HG02884 (cell line): ENCODE results near the gene PCP4L1.
"Not testable (repeated sequence)": the region's sequence is repeated elsewhere in the genome, so short reads cannot be mapped to it uniquely, and the experiment has no call there.

Experiments
- ATAC-seq: cut with Tn5 transposase; IDR thresholded peaks from one replicate; pipeline ENCODE4 v1.9.1; 2021; ENCODE audit warnings: mild to moderate bottlenecking, moderate library complexity; ENCODE audit not compliant: unreplicated experiment

The PCP4L1 gene

DNA sequence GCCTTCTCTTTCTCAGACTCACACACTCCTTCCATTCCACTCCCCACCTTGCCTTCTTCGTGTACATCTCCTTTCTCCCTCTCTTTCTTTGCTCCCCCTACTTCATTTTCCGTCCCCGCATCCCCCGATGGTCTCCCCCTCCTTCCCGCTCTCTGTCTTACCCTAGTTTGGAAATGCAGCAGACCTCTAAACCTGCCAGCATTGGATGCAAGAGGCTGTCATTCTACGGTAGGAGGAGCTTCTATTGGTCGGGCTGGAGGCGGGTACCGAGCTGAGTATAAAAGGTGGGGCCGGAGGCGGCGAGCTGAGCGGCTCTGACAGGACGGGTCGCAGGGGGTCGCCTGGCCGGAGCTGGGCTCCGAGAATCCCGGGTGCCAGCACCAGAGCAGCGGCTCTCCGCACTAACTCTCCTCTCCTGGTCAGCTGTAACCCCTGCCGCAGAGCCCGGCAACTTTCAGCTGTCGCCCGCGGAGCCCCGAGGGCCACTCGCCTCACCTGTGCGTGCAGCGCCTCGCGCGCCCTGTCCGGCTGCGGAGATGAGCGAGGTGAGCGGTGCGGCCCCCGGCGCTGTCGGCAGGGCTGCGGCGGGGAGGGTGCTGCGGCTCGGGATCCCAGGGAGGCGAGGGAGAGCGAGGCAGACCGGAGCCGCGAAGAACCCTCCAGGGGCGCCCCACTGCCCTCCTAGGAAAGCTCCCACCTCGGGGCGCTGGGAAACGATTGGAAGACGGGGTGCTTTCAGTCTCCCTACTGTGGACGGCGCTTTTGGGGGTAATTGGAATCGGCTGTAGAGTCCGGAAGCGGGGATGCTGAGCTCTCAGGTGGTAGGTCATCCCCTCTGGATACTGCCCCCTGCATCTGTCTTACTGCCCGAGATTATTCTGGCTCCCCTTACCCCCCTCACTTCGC, at the start of gene PCP4L1:
TSS of gene PCP4L1 (plus strand) at position 307 of the 906 bp plus-strand sequence. CDS start at position 537, 230 bp downstream.
- ATAC-seq, result no peak

DNA sequence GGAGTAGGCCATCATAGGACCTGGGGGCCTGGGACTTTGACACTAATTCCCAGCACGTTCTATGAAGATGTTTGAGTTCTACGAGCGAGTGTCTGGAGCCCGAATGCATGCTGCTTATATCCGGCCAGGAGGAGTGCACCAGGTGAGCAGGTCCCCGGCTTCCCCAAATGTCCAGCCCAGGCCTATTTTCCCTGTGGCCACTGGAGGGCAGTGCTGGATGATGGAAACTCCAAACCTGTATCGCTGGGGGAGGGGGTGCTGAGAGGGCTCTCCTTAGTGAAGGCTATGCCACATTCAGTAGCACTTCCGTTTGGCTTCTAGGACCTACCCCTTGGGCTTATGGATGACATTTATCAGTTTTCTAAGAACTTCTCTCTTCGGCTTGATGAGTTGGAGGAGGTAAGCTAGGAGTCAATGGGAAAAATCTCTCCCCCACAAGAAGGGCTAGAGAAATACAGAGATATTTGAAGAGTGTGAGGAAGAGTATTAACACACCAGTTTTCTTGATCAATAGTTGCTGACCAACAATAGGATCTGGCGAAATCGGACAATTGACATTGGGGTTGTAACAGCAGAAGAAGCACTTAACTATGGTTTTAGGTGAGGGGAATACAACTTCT, 48.6 kb upstream of the PCP4L1 start:
- no peak for ATAC-seq

GRCh38 chr1:161214369-161214768, 44.2 kb upstream of the PCP4L1 start:
- no peak for ATAC-seq

DNA sequence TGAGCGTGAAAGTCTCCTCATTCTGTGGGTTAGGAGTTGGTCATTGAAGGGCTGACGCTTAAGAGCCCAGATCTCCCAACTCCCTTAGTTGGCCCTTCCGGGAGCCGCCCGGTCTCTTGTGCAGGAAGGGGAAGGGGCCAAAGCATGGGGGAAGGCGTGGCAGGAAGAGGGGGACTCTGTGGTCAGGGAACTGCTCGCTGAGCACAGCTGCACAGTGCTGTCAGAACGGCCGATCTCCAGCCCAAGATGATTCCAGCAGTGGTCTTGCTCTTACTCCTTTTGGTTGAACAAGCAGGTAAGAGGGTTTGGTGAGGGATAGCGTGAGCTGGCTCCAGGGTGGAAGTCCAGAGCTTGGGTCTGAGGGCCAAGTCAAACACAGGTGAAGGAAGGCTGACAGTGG, 43.5 kb upstream of the PCP4L1 start, which contains the start of gene FCER1G:
TSS of gene FCER1G (plus strand) at position 220 of the 400 bp plus-strand sequence. CDS start at position 247, 27 bp downstream.
- no peak for ATAC-seq

DNA sequence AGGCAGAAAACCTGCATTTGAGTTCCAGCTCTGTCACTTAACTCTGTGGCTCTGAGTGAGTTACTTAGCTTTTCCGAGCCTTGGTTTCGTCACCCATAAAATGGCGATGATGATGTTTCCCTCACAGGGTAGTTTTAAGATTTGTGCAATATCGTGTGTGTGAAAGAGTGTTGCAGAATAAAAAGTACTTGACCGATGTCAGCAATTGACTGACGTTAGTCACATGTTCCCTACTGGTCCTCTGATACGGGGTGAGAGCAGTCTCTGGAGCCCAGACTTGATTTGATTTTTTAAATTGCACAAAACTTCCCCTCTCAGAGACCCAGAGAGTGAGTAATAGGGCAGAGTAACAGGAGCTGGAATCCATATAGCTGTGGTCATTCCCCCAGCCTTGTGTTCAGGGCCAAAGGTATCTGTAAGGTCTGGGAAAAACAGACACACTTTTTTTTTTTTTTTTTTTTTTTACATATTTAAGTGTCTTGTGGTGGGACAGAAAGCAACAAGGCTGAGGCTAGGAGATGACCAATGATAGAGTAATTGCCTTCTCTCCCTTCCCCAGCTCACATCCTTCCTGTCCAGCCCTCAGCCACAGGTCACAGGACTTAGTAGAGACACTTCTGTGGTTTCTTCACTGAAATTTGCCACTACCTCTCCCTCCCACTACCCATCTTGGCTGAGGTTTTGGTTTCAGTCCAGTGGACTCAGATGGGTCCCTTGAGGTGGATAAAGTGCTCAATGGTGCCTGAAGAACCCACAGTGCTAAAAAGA, 41.4 kb upstream of the PCP4L1 start:
- peak; percentile 60 for ATAC-seq

GRCh38 chr1:161217831-161218230, 40.7 kb upstream of the PCP4L1 start:
- no peak for ATAC-seq

DNA sequence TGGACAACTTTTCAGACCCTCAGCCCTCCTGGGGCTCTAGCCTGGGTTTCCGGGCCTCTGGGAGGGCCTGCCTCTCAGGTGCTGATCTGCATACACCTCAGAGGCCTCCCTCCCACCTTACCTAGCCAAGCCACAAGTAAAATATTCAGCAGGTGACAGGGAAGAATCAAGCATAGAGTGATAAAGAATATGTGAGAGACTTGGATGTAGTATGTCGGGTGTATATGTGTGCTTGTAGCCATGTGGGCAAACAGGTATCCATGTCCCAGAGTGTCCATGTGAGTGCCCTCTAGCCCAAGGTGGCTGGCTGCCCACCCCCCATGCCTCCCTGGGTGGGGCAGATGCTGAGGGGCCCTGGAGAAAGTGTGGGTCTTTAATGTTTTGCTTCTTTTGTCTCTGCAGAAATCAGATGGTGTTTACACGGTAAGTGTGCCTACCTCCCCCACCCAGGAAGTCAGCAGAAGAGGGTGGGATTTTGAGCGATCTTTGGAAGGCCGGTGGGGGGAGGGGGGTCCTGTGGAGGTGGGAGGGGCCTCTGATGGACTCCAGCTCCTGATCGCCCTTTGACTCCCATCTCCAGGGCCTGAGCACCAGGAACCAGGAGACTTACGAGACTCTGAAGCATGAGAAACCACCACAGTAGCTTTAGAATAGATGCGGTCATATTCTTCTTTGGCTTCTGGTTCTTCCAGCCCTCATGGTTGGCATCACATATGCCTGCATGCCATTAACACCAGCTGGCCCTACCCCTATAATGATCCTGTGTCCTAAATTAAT, 40.1 kb upstream of the PCP4L1 start:
- no peak for ATAC-seq

GRCh38 chr1:161219078-161219892, 39.3 kb upstream of the PCP4L1 start:
- no peak for ATAC-seq

DNA sequence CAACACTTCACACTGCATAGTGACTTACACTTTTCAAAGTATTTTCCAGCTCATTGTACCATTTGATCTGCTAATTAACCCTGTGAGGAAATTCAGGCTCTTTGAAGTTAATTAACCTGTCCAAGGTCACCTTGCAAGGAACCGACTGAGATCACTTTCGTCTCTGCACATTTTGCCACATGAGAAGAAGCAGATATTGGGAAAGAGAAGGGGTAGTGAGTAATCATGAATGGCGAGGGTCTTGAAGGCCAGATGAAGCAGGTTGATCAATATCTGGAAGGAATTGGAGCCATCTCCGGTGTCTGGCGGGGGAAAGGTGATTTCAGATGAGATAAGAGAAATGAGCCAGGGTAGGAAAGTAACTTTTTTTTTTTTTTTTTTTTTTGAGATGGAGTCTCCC, 38.5 kb upstream of the PCP4L1 start:
- no peak for ATAC-seq

- no peak for ATAC-seq
Measured at GRCh38 chr1:161222175-161223019, 36.1 kb upstream of the PCP4L1 start.

- ATAC-seq, result no peak
Measured at GRCh38 chr1:161223805-161224694, 34.5 kb upstream of the PCP4L1 start.

GRCh38 chr1:161224695-161225087, 33.9 kb upstream of the PCP4L1 start:
- not testable (repeated sequence) for ATAC-seq

GRCh38 chr1:161225178-161225533, 33.4 kb upstream of the PCP4L1 start:
- no peak for ATAC-seq

DNA sequence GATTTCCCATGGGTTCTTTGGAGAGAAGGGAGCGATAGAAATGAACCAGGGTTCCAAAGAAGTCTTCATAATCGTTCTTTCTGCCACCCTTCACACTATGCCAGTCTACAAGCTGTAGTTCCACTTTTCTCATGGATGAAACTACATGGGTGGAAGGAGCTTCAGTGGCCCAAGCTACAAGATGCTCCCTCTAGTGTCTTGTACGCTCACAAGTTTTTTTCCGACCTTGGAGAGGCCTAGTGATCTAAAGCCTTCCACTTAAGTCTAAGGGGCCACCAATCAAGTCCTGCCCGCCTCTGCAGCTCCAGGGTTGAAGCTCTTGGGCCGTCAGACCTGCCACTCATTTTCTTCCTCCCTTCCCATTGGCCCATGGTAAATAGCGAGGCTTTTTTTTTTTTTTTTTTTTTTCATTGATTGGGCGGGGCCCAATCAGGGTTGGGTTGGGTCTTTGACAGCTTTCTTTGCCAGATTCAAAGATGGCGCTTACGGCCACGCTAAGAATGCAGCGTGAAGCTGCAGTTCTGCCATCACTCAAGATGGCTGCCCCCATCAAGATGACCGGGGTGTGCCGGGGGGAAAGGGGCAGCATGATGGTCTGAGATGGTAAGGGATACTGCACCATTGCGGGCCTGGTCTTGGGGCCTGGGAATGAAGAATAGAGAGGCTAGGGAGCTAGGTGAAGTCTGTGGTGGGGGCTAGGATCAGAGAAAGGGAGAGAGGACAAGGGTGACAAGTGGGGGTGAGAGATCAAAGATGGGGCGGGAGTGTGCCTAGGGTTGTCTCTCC, 32.8 kb upstream of the PCP4L1 start, which contains the start of gene TOMM40L:
TSS of gene TOMM40L (plus strand) at position 527 of the 786 bp plus-strand sequence. CDS start 430 bp downstream, outside the sequence.
- ATAC-seq, result peak; percentile 93

DNA sequence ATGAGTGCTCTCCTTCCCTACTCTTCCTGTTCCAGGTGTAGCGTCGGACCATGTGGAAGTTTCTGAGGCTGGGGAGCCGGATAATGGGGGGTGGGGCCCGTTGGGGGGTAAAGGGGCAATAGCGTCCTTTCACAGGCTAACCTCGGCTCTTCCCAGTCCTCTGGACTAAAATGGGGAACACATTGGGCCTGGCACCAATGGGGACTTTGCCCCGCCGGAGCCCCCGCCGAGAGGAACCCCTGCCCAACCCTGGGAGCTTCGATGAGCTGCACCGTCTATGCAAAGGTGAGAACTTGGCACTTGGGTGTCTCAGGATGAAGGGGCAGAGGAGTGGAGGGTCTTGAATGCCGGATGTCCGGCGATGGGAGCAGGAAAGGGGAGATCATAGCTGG, 32.2 kb upstream of the PCP4L1 start:
- ATAC-seq, result no peak

- no peak for ATAC-seq
Measured at GRCh38 chr1:161226759-161227158, 31.8 kb upstream of the PCP4L1 start.
